ENCODE data around the gene CPNE2.

The CPNE2 gene

DNA sequence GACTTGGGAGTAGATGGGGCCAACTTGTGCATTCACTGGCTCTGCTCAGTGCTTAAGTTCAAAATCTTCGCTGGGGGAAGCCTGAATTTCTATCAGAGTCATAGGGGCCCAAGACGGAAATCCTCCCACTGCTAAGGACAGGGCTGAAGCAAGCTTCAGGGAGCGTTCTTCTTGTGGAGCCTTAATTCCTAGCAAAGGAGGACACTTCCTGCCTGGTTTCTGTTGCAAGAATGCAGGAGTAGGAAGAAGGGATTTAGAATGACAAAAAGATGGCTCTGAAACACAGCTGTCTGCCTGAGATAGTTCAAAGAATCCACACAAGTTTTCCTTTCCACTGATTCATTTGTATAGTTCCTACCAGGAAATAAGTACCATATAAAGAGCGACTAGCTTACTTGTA lies 67.1 kb downstream of the CPNE2 start:
- DNase-seq (ENCODE audit: low spot score): no peak
- TF ChIP-seq, protein P1, sequence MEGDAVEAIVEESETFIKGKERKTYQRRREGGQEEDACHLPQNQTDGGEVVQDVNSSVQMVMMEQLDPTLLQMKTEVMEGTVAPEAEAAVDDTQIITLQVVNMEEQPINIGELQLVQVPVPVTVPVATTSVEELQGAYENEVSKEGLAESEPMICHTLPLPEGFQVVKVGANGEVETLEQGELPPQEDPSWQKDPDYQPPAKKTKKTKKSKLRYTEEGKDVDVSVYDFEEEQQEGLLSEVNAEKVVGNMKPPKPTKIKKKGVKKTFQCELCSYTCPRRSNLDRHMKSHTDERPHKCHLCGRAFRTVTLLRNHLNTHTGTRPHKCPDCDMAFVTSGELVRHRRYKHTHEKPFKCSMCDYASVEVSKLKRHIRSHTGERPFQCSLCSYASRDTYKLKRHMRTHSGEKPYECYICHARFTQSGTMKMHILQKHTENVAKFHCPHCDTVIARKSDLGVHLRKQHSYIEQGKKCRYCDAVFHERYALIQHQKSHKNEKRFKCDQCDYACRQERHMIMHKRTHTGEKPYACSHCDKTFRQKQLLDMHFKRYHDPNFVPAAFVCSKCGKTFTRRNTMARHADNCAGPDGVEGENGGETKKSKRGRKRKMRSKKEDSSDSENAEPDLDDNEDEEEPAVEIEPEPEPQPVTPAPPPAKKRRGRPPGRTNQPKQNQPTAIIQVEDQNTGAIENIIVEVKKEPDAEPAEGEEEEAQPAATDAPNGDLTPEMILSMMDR (IDR thresholded peaks at IDR 0.05; ENCODE audit: extremely low read depth, insufficient read depth, missing control alignments): no peak
- in situ Hi-C loops (cut with MboI; ENCODE audit: low pct_unique_long_range_greater_than_20kb, low sequenced_read_pairs, unreplicated experiment): no loop called here

DNA sequence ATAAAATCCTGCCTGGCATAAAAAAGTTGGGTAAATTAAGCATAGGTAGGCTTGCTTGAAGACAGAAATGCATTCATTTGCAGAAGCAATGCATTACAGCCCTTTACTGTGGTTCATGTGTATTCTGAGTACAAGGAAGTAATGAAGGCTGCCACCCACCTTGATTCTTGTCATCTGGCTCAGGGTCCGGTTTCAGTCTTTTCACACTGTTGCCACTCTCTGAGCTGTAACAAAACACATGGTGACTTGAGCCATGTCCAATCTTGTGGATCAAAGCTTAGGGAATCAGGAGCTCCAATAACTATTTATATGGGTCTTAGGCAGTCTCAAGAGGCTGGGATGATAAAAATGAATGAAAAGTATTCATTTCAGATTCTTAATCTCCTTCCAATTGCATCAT lies 71.5 kb downstream of the CPNE2 start:
- TF ChIP-seq, protein P1 (IDR thresholded peaks at IDR 0.05; ENCODE audit: extremely low read depth, insufficient read depth, missing control alignments): no peak
- no peak for DNase-seq (ENCODE audit: low spot score)
- in situ Hi-C loops (cut with MboI; ENCODE audit: low pct_unique_long_range_greater_than_20kb, low sequenced_read_pairs, unreplicated experiment): loop anchor here (10.0 kb wide), 1 partner anchor 79 kb away; no protein-coding TSS in a partner anchor

DNA sequence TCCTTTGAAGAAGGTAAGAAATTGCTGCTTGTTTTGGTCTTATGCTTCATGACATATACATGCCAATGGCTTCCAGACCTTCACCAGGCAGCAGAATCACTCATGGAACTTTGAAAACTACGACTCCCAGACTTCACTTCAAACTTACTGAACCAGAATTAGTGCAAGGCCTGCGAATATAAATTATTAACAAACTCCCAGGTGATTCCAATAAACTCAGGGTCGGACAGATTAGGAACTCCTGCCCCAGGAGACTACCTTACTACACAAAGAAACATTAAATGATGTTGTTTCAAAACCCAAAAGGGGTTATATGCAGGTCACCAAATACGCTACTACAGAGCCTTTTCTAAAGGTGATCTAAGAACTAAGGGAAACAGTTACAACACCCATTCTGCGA lies 73.1 kb downstream of the CPNE2 start:
- in situ Hi-C loops (cut with MboI; ENCODE audit: low pct_unique_long_range_greater_than_20kb, low sequenced_read_pairs, unreplicated experiment): loop anchor here (10.0 kb wide), 1 partner anchor 81 kb away; no protein-coding TSS in a partner anchor
- DNase-seq (ENCODE audit: low spot score): no peak
- TF ChIP-seq, protein P1 (IDR thresholded peaks at IDR 0.05; ENCODE audit: extremely low read depth, insufficient read depth, missing control alignments): no peak

DNA sequence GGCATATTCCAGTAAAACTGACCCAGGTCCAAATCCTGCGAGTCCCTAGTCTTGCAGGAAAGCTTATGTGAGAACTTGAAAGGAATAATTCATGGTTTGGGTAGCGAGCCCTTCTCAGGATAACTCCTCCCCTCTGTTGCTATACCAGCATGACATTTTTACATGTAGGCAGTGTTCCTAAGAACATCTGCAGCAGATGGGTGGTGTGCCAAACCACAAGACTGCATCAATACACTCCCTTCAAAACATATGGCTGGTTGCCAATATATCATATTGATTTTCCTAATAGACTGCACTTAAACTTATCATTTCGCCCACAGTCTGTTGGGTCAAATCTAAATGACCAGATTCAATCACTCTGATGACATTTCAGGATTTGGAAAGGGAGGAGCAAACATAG lies 73.6 kb downstream of the CPNE2 start:
- no peak for DNase-seq (ENCODE audit: low spot score)
- in situ Hi-C loops (cut with MboI; ENCODE audit: low pct_unique_long_range_greater_than_20kb, low sequenced_read_pairs, unreplicated experiment): loop anchor here (10.0 kb wide), 1 partner anchor 81 kb away; no protein-coding TSS in a partner anchor
- TF ChIP-seq, protein P1 (IDR thresholded peaks at IDR 0.05; ENCODE audit: extremely low read depth, insufficient read depth, missing control alignments): no peak

DNA sequence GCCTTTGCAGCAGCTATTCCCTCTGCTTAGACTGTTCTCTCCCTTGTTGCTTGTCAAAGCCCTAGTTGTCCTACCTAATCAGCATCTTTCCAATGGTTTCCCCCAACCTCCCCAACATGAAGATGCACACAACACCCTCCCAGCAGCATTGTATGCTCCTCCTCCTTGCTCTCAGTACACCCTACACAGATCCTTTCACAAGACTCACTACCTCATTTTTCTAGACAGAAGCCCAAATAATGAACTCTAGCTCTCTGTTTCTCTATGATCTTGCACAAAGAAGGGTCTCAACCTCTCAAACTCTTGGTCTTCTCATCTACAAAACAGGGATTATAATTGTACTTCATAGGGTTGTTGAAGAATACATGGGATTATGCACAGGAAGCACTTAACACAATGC lies 74.1 kb downstream of the CPNE2 start:
- TF ChIP-seq, protein P1 (IDR thresholded peaks at IDR 0.05; ENCODE audit: extremely low read depth, insufficient read depth, missing control alignments): no peak
- no peak for DNase-seq (ENCODE audit: low spot score)
- in situ Hi-C loops (cut with MboI; ENCODE audit: low pct_unique_long_range_greater_than_20kb, low sequenced_read_pairs, unreplicated experiment): loop anchor here (10.0 kb wide), 1 partner anchor 82 kb away; no protein-coding TSS in a partner anchor

DNA sequence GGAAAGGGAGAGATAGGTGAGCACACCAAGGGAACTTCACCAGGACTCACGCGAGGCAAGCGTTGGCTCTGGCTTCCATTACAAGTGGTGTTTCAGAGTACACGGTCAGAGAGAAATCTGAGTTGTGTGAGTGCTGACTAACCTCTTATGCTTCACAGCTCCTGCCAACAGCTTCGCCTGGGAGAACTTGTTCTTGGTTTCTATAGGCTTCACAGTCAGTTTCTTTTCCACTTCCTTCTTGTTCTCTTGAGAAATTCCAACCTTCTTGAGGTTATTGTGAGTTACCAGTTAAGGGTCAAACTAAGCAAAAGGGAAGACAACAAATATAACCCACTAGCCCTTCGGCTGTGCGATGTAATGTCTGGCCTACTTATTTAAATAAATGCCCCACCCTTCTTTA lies 74.6 kb downstream of the CPNE2 start:
- DNase-seq (ENCODE audit: low spot score): no peak
- in situ Hi-C loops (cut with MboI; ENCODE audit: low pct_unique_long_range_greater_than_20kb, low sequenced_read_pairs, unreplicated experiment): loop anchor here (10.0 kb wide), 1 partner anchor 82 kb away; no protein-coding TSS in a partner anchor
- TF ChIP-seq, protein P1 (IDR thresholded peaks at IDR 0.05; ENCODE audit: extremely low read depth, insufficient read depth, missing control alignments): no peak
